ENCODE measurements around the gene LARGE1.

Gene LARGE1

GRCh38 chr22:33811686-33812085 is 108.6 kb downstream of the LARGE1 start:
- DNase-seq = no peak

DNA sequence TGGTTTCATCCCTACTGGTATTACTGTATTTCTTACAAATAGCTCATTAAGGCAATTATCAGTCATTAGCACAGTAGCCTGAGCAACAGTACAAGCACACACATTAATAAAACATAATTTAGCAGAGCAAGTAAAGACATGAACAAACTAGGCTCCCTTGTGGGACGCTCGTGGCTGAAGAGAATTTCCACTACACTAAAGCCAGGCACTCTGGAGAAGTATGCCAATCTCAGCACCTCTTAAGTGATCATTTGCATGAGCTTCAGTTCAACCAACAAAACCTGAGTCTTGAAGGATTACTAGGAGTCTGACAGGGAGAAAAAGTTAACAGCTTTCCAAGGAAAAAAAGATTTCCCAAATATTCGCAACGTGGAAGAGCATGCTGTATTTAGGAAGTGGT is 109.1 kb downstream of the LARGE1 start:
- DNase-seq = no peak

DNA sequence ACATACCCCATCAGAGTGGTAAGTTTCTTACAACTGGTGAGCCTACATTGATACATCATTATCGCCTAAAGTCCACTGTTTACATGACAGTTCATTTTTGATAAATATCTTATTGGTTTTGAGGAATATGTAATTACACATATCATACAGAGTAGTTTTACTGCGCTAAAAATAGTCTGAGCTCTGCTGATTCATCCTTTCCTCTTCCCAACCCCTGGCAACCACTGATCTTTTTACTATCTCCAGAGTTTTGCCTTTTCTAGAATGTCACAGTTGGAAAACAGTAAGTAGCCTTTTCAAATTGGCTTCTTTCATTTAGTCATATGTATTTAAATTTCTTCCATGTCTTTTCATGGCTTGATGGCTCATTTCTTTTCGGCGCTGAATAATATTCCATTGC is 112.8 kb downstream of the LARGE1 start:
- DNase-seq = no peak

DNA sequence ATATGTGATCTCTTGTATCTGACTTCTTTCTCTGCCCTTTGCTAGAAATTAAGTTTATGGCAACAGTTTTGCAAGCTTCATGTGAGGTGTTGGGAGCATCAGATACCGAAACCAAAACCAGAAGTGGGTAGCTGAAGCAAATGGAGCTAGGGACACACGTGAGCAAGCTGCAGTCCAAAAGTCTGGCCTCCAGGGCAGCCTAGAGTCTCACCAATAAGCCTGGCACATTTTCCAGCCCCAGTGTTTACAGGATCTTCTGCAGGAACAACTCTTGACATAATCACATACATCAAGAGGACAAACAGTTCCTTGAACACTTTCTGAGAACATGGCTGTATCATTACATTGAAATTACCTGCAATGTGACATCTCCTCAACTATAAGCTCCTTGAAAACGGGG is 114.1 kb downstream of the LARGE1 start:
- DNase-seq = no peak

DNA sequence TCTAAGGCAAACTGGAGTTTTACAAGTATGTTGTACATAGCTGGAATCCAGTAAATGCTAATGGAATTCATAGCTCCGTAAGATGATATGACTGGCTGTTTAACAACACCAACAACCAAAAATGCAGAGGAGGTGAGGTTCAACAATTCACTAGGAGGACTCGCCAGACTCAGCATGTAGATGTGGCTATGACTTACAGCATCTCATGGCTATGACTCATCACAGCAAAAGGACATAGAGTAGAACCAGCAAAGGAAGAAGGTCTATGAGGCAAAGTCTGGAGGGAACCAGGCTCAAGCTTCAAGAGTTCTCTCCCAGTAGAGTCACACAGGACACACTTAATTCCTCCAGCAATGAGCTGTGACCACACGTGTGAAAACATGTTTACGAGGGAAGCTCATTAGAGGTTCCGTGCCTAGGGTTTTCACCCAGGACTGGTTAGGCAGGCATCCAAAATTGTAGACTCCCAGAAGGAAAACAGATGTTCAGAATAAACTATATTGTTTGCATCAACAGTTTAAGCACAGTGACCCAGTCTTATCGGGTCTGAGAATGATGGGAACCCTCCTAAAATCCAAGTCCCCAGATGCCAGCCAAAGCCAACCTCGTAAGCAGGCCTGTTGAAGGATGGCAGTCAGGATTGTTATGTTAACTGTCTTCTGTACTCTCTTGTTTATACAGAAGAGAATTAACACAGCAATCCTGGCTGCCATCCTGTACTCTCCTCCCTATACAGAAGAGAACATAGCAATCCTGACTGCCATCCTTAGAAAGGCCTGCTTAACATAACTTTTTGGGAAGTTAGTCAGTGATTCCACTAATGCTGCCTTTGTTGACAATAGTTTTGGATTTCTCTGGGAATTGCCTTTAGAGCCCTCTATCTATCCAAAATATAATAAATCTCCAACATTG is 116.6 kb downstream of the LARGE1 start:
- no peak for DNase-seq

DNA sequence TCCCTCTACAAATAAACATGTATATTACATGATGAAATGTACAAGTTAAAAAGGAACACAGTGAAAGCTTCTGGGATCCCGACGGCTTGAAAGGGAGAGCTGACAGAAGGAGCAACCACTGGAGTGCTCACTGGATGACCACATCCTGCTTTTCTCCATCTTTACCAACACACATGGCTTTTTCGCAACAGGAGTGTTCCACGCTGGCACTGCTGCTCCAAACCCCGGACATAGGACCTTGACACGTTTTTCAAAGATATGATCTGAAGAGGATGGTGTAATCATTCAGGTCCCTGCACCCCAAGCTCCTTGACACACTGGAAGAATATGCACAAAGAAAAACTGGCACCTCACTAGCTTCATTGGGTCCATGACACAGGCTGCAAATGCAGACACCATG is 121.9 kb downstream of the LARGE1 start:
- no peak for DNase-seq

DNA sequence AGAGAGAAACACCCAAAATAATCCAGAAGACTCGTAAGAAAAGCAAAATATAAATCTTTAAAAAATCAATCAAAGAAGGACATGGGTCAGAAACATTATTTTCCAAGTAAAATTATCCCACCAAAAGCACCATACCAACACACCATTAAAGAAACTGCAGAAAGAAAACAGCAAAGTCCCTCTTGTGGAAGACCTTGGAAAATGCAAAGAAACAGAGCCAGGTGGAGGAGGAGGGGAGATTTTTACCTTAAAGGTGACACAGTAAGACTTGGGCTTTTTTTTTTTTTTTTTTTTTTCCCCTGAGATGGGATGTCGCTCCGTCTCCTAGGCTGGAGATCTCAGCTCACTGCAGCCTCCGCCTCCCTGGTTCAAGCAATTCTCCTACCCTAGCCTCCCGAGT is 123.8 kb downstream of the LARGE1 start:
- DNase-seq = peak; percentile 2

- no peak for DNase-seq
Measured at GRCh38 chr22:33793475-33793874, 126.8 kb downstream of the LARGE1 start.

DNA sequence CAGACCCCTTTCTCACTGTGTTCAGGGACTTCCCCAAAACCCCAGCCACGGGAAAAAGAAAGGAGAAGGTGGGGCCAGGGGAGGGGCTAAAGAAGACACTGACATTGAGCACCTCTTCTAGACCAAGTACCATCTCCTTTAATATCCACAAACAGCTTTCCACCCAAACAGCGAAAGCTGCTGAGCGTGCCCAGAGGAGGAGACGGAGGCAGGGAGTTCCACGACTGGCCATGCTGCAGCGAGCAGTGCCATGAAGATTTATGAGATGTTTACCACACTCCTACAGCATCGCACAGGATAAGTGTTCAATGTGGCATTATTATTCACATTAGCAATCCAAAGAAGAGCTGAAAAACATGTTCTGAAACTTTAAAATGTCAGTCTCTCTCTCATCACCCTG is 127.4 kb downstream of the LARGE1 start:
- no peak for DNase-seq

DNA sequence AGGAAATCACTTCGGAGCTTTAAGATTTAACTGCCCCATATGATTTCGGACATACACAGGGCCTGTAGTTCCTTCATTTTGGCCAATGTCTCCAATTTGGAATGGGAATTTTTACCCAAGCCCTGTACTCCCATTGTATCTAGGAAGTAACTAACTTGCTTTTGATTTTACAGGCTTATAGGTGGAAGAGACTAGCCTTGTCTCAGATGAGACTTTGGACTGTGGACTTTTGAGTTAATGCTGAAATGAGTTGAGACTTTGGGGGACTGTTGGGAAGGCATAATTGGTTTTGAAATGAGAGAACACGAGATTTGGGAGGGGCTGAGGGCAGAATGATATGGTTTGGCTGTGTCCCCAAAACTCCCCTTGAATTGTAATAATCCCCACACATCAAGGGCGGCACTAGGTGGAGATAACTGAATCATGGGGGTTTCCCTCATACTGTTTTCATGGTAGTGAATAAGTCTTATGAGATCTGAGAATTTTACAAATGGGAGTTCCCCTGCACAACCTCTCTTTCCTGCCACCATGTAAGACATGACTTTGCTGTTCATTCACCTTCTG is 130.5 kb downstream of the LARGE1 start:
- DNase-seq = no peak

GRCh38 chr22:33788927-33789326 is 131.3 kb downstream of the LARGE1 start:
- DNase-seq = no peak

DNA sequence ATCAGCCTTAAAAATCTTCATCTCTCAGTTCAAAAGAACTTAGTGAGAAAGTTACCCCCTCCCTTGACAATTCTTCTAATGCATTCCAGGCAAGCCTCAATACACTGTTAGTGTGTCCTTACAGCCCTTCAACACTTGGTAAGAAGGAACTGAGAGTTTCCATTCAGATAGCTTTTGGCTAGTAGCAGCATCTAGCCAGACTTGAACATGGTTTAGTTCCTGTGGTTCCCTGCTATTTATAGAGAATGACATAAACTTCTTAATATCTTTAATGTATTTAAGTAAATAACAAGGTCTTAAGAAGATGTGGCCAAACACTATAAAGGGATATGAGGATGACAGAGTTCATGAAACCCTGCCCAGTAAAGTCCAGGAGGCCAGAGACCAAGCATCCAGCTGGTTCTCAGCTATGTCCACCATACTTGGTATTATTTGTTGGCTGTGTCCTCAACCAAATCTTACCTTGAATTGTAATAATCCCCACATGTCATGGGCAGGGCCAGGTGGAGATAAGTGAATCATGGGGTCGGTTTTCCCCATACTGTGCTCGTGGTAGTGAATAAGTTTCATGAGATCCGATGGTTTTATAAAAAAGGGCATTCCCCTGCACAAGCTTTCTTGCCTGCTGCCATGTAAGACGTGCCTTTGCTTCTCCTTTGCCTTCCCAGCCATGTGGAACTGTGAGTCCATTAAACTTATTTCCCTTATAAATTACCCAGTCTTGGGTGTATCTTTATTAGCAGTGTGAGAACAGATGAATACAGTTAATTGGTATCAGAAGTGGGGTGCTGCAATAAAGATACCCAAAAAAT is 132.4 kb downstream of the LARGE1 start:
- no peak for DNase-seq

GRCh38 chr22:33786149-33786548 is 134.1 kb downstream of the LARGE1 start:
- no peak for DNase-seq

- DNase-seq = no peak
Measured at GRCh38 chr22:33785283-33785968, 134.8 kb downstream of the LARGE1 start.

- no peak for DNase-seq
Measured at GRCh38 chr22:33781411-33781810, 138.9 kb downstream of the LARGE1 start.

DNA sequence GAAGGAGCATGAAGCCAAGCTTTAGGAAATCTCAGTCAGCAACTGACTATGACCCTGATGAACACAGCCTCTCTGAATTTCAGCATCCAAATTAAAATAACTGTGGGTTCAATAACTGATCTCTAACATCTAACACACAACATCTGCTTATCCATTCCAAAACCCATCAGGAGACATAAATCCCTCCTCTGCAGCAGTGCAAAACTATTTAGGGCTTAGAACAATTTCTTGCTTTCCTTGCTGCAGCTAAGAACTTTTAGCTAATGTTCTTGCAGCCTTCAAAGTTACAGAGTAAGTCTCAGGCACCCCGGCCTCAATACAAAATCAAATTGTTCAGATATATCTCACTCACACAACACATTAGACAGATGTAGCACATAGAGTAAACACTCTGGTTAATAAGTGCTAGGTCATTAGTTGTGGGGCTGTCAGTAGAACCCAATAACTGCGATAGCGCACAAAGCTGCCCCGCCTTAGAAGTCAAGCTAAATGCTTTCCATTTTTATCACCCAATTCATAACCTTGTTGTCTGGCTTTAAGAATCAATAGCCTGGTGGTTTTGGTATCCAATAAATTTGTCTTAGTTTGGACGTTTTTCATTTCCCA is 139.6 kb downstream of the LARGE1 start:
- no peak for DNase-seq

DNA sequence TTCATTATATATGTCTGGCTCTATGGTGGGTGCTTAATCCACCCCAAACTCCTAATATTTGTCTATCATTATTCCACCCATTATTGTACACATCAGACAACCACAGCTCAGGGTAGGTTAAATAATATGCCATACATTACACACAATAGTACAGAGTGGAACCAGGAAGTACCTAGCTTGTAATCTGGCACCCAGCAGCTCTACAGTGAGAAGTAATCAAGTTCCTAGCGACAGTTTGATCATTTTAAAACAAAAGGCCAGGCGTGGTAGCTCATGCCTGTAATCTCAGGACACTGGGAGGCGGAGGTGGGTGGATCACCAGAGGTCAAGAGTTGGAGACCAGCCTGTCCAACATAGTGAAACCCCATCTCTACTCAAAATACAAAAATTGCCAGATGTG is 141.0 kb downstream of the LARGE1 start:
- DNase-seq = no peak

- no peak for DNase-seq
Measured at GRCh38 chr22:33776491-33776890, 143.8 kb downstream of the LARGE1 start.

- DNase-seq = no peak
Measured at GRCh38 chr22:33774781-33775180, 145.5 kb downstream of the LARGE1 start.

- DNase-seq = no peak
Measured at GRCh38 chr22:33772745-33773144, 147.5 kb downstream of the LARGE1 start.

DNA sequence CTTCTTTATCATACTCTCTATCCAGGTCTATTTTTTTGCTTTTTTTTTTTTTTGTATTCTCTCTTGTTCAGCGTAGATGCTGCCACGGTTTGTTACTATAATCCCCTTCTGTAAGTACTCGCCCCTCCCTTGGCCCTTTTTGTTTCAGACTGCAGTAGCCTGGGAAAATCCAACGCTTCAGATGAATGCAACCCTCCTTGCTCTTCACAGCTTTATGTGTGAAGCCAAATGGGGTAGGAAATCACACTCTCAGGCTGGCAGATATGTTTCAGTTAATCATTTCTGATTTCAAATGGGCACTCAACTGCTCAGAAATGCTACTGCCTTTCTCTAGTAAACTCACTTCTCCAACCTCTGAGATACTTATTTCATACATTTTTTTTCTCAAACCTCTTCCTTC is 149.1 kb downstream of the LARGE1 start:
- no peak for DNase-seq

DNA sequence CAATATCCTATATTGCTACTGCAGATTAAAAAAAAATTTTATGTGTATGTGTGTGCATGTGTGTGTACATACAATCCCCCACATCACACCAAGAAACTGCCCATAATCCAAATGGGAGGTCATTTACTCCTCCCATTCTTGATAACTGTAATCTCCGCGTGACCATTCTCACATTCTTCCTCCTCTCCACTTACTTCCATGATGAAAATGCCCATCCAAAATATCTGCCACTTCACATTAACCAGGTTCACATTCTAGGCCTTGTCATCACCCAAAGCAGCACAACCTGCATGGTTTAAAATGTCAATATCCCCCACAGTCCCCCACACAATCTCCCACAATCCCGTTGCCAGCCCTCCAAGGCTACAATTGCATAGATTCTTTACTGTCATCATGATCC is 149.6 kb downstream of the LARGE1 start:
- no peak for DNase-seq

- DNase-seq = no peak
Measured at GRCh38 chr22:33766091-33766490, 154.2 kb downstream of the LARGE1 start.

All from NCI-H748 treated with DMSO at 0.1 percent for 48 hours (cell line).